HepG2 (cell line): ENCODE results near the gene USF1. TPM values are rescaled to one million over a fixed set of nuclear protein-coding genes. Genes with fewer than 3 reads are reported as not detected.

Experiments used
- ATM ChIP-seq: fragments of 450-650 bp; IDR thresholded peaks from 2 replicates; pipeline ENCODE4 v1.7.1; 2017; ENCODE audit warnings: mild to moderate bottlenecking, borderline replicate concordance
- BRD4 ChIP-seq: sonication (generic); formaldehyde crosslinking; IDR thresholded peaks from 2 replicates; pipeline ENCODE4 v1.4.0; 2020; ENCODE audit warnings: missing genetic modification reagents
- MTA1 ChIP-seq: sonication (generic); formaldehyde crosslinking; IDR thresholded peaks from 2 replicates; pipeline ENCODE4 v1.4.0; 2020; ENCODE audit warnings: missing genetic modification reagents, mild to moderate bottlenecking, borderline replicate concordance
- NONO ChIP-seq, 2 experiments: fragments of 450-650 bp in 1 of 2; sonication (generic) in 1 of 2; formaldehyde crosslinking in 1 of 2; IDR thresholded peaks in 1 of 2; conservative IDR thresholded peaks in 1 of 2; 2 replicates each; pipeline versions ENCODE4 v1.6.1 to v1.8.0; 2017 to 2022; ENCODE audit warnings: mild to moderate bottlenecking in 1 of 2, missing genetic modification reagents in 1 of 2, moderate library complexity in 1 of 2
- PAWR ChIP-seq: sonication (generic); formaldehyde crosslinking; IDR thresholded peaks from 2 replicates; pipeline ENCODE4 v1.4.0; 2020; ENCODE audit warnings: missing genetic modification reagents, mild to moderate bottlenecking, borderline replicate concordance
- PRMT3 ChIP-seq: sonication (generic); formaldehyde crosslinking; IDR thresholded peaks from 2 replicates; pipeline ENCODE4 v1.8.1; 2022; ENCODE audit warnings: low read depth, mild to moderate bottlenecking, moderate library complexity, missing genetic modification reagents, borderline replicate concordance
- SATB2 ChIP-seq: sonication (generic); formaldehyde crosslinking; IDR thresholded peaks from 2 replicates; pipeline ENCODE4 v1.5.0; 2020; ENCODE audit warnings: missing genetic modification reagents
- THAP7 ChIP-seq: sonication (generic); formaldehyde crosslinking; IDR thresholded peaks from 2 replicates; pipeline ENCODE4 v1.8.1; 2023; ENCODE audit warnings: mild to moderate bottlenecking, missing genetic modification reagents
- ZBTB42 ChIP-seq: sonication (generic); formaldehyde crosslinking; IDR thresholded peaks from 2 replicates; pipeline ENCODE4 v1.5.0; 2020; ENCODE audit warnings: mild to moderate bottlenecking, missing genetic modification reagents
- ZBTB49 ChIP-seq: sonication (generic); formaldehyde crosslinking; IDR thresholded peaks from 2 replicates; pipeline ENCODE4 v1.4.0; 2020; ENCODE audit warnings: missing genetic modification reagents, borderline replicate concordance
- ZC3H4 ChIP-seq: sonication (generic); formaldehyde crosslinking; IDR thresholded peaks from 2 replicates; pipeline ENCODE4 v1.4.0; 2020; ENCODE audit warnings: missing genetic modification reagents, borderline replicate concordance
- ZHX2 ChIP-seq, 2 experiments: sonication (generic) in 1 of 2; formaldehyde crosslinking in 1 of 2; IDR thresholded peaks; 2 replicates each; pipeline versions ENCODE4 v1.6.1 to v1.9.0; 2014 to 2022; ENCODE audit warnings: antibody characterized with exemption in 1 of 2, borderline replicate concordance in 1 of 2, inconsistent platforms in 1 of 2, low read depth in 1 of 2, missing genetic modification reagents in 1 of 2
- ZNF234 ChIP-seq: sonication (generic); formaldehyde crosslinking; conservative IDR thresholded peaks from 2 replicates; pipeline ENCODE4 v1.5.1; 2020; ENCODE audit warnings: mild to moderate bottlenecking, missing genetic modification reagents
- ZNF547 ChIP-seq: sonication (generic); formaldehyde crosslinking; IDR thresholded peaks from 2 replicates; pipeline ENCODE4 v1.5.1; 2020; ENCODE audit warnings: mild to moderate bottlenecking, missing genetic modification reagents
- ZNF589 ChIP-seq: sonication (generic); formaldehyde crosslinking; conservative IDR thresholded peaks from 2 replicates; pipeline ENCODE4 v1.8.0; 2022; ENCODE audit warnings: mild to moderate bottlenecking, moderate library complexity, missing genetic modification reagents
- ZNF800 ChIP-seq: sonication (generic); formaldehyde crosslinking; IDR thresholded peaks from 2 replicates; pipeline ENCODE4 v1.4.0; 2020; ENCODE audit warnings: missing genetic modification reagents
- polyA plus RNA-seq, 8 experiments: library from polyadenylated mRNA; depleted of rRNA in 3 of 8; stranded (reverse) in 7 of 8; unstranded in 1 of 8; fragments of >200 nt; fragmentation: Illumina TruSeq in 4 of 8; extraction: Trizol in 4 of 8; gene quantifications; 2 replicates each; pipeline versions ENCODE4 v1.2.1 to v1.2.3, GENCODE V29; 2011 to 2016; ENCODE audit warnings: low read depth in 4 of 8, missing spikeins in 1 of 8, mixed read lengths in 1 of 8; ENCODE audit not compliant: insufficient read depth in 1 of 8
- total RNA-seq, 5 experiments: library from RNA; depleted of rRNA; stranded (reverse); fragments of >200 nt; fragmentation: Illumina TruSeq; extraction: Trizol; gene quantifications; 2 replicates each; pipeline ENCODE4 v1.2.3, GENCODE V29; 2016; ENCODE audit warnings: low read depth in 1 of 5

The USF1 gene
- total and polyA plus RNA-seq, 2 of the 13 experiments (the other 11 are each of a cell fraction or from before 2014, with no cell fraction given) = 26.9 to 39.4 TPM

GRCh38 chr1:161013488-161014230, 32.1 kb downstream of the USF1 start (continued):
- TF ChIP-seq ZC3H4 (CRISPR knock-in tag) (no peak), ZBTB49 (CRISPR knock-in tag) (0 out of 2 replicates have a peak, but pooled peaks have one; percentile 29), THAP7 (CRISPR knock-in tag) (peak; percentile 84), ZHX2 (IDR thresholded peaks at IDR 0.05; ENCODE audit: low read depth) (peak; percentile 74; the same call in 1 of the 2 replicates), ZHX2 (CRISPR knock-in tag; IDR thresholded peaks at IDR 0.05; ENCODE audit: borderline replicate concordance) (no peak), ZBTB42 (CRISPR knock-in tag) (no peak), PAWR (CRISPR knock-in tag) (0 out of 2 replicates have a peak, but pooled peaks have one; percentile 6), ATM (no peak), MTA1 (CRISPR knock-in tag) (peak; percentile 98), PRMT3 (peak; percentile 75; the same call in 1 of the 2 replicates), ZNF800 (peak; percentile 74; the same call in 1 of the 2 replicates), ZNF547 (CRISPR knock-in tag) (no peak), ZNF589 (CRISPR knock-in tag) (no peak), BRD4 (peak; percentile 67; the same call in 1 of the 2 replicates), SATB2 (CRISPR knock-in tag) (no peak), NONO (IDR thresholded peaks at IDR 0.05) (no peak), NONO (CRISPR knock-in tag; conservative IDR thresholded peaks at IDR 0.05) (peak; percentile 97), ZNF234 (no peak)
